T-helper 2 cell (primary cell): Measurements from ENCODE around the gene NTNG2.

Experiments
- DNase-seq, 5 experiments: peaks; one replicate each; pipeline versions ENCODE4 v3.0.0 to v3.0.0-alpha.2; 2012 to 2022

The NTNG2 gene

DNA sequence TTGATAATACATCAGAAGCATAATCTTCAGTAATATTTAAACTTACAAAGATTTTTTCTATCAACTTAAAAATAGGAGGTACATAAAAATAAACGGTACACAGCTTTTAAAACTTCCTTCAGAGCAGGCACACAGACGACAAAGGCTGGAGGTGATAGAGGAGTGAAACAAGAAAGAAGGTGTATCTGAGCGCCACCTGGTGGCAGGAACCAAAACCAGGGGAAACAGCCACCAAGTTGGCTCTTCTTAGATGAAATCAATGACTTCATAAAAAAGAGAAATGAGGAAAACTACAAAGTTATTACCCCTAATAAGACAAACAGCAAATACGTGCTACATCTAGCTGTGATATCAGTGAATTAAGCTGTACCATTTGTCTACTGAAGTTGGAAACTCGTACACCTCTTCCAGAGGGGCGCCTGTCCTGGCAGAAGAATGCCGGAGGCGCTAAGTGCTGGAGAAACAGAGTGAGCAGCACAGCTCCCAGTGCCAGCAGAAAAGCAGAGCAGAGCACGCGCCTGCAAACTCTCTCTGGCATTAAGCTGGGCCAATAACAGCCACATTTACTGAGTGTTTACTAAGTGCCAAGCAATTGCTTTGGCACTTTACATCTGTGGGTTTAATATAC lies 107.0 kb downstream of the NTNG2 start:
- peak; percentile 31 to 73 (median 52) for DNase-seq

GRCh38 chr9:132269704-132270516 lies 108.1 kb downstream of the NTNG2 start:
- peak in 2 of 5 experiments; percentile 23 to 66 for DNase-seq

DNA sequence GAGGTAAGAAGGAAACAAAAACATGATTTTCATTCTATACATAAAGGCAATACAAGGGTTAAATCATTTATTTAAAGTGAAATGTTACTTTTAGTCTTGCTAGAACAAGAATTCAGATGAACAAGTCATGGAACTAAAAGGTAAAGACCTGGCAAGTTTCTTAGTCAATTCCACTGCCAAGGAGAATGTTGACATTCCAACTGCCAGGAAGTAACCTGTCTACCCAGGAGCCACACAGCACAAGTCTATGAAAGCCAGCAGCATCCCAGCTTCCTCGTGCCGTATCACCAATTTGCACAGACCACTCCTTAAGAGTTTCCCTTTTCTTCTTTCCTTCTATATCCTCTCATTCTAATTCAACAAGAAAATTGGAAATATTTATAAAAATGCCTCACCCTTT lies 113.0 kb downstream of the NTNG2 start:
- no peak for DNase-seq

- DNase-seq: no peak
Observed at GRCh38 chr9:132283165-132283564, 121.3 kb downstream of the NTNG2 start.

- DNase-seq: no peak
Observed at GRCh38 chr9:132283863-132284262, 122.0 kb downstream of the NTNG2 start.

DNA sequence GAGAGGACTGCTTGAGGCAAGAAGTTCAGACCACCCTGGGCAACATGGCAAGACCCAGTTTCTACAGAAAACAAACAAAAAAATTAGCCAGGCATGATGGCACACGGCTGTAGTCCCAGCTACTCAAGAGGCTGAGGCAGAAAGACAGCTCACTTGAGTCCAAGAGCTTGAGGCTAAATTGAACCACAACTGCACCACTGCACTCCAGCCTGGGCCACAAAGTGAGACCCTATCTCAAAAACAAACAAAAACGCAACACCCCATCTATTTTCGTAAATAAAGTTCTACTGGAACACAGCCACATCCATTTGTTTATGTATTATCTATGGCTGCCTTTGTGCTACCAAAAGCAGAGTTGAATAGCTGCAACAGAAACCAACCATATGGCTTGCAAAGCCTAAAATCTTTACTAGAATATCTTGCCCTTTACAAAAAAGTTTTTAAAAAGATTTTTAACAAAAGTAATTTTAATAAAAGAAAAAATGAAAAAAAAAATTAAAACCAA lies 125.5 kb downstream of the NTNG2 start:
- no peak for DNase-seq

- no peak for DNase-seq
Observed at GRCh38 chr9:132288361-132288760, 126.5 kb downstream of the NTNG2 start.

GRCh38 chr9:132288966-132289365 lies 127.1 kb downstream of the NTNG2 start:
- DNase-seq: no peak

DNA sequence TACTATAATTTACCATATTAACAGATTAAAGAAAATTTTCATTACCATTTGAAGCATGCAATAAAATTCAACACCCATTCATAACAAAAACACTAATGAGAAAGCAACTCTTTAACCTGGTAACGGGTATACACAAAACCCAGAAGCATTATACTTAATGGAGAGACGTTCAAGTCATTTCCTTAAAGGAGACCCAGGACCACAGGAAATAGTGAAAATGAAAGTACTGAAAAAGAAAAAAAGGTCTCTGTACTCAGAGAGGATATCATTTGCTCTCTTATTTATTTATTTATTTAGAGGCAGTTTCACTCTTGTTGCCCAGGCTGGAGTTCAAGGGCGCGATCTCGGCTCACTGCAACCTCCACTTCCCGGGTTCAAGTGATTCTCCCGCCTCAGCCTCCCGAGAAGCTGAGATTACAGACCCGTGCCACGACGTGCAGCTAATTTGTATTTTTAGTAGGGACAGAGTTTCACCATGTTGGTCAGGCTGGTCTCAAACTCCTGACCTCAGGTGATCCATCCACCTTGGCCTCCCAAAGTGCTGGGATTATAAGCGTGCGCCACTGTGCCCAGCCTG lies 131.4 kb downstream of the NTNG2 start:
- DNase-seq: peak in 1 of 5 experiments; percentile 67
